ENCODE measurements around the gene ADIPOR2.
A peak's percentile ranks its signal among the peaks of the same experiment; 100 is the strongest.

The ADIPOR2 gene

GRCh38 chr12:1782215-1782614, 91.3 kb downstream of the ADIPOR2 start:
- Histone ChIP-seq H3K36me3 (ENCODE audit: control insufficient read depth in 1 of 2, insufficient read depth in 2 of 2, low read length in 2 of 2) (peaks cover 24 to 67% of the 10 kb centered on the region in 2 donors), H3K27me3 (ENCODE audit: control insufficient read depth in 1 of 2, insufficient read depth in 2 of 2, low read length in 2 of 2) (no peaks in the 10 kb centered on the region), H3K9me3 (ENCODE audit: control insufficient read depth in 1 of 2, low read length in 2 of 2) (no peaks in the 10 kb centered on the region), H3K4me3 (ENCODE audit: low read depth in 1 of 2, low read length in 2 of 2) (no peak overlapping the region), H3K27ac (ENCODE audit: low read depth, low read length) (no peak overlapping the region), H3K9ac (ENCODE audit: low read depth in 1 of 2, low read length in 2 of 2) (no peak overlapping the region), H3K4me1 (ENCODE audit: control insufficient read depth in 1 of 2, insufficient read depth in 2 of 2, low read length in 2 of 2) (no peaks in the 10 kb centered on the region)

DNA sequence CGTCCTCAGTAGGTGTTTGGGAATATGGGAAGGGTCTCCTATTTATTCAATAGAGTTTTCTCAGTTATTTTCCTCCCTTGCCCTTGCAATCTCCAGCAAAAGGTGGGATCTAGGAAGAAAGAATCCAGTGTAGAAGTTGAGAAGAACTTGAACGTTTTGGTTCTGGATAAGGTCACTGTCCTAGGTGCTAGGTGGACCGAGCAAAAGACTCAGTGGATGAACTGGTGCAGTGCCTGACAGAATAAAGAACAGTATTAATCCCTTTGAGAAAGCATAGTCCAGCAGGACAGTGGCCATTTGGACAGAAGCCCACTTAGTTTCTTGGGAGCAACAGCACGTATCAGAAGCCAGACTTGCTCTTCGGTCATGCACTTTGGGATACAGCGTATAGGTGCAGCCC, 96.8 kb downstream of the ADIPOR2 start:
- Histone ChIP-seq H3K4me3 (ENCODE audit: low read depth in 1 of 2, low read length in 2 of 2) (no peak overlapping the region), H3K36me3 (ENCODE audit: control insufficient read depth in 1 of 2, insufficient read depth in 2 of 2, low read length in 2 of 2) (peaks cover 19 to 46% of the 10 kb centered on the region in 2 donors), H3K9ac (ENCODE audit: low read depth in 1 of 2, low read length in 2 of 2) (no peak overlapping the region), H3K4me1 (ENCODE audit: control insufficient read depth in 1 of 2, insufficient read depth in 2 of 2, low read length in 2 of 2) (peaks cover 5 to 6% of the 10 kb centered on the region in 2 donors), H3K9me3 (ENCODE audit: control insufficient read depth in 1 of 2, low read length in 2 of 2) (no peaks in the 10 kb centered on the region), H3K27ac (ENCODE audit: low read depth, low read length) (no peak overlapping the region), H3K27me3 (ENCODE audit: control insufficient read depth in 1 of 2, insufficient read depth in 2 of 2, low read length in 2 of 2) (no peaks in the 10 kb centered on the region)

DNA sequence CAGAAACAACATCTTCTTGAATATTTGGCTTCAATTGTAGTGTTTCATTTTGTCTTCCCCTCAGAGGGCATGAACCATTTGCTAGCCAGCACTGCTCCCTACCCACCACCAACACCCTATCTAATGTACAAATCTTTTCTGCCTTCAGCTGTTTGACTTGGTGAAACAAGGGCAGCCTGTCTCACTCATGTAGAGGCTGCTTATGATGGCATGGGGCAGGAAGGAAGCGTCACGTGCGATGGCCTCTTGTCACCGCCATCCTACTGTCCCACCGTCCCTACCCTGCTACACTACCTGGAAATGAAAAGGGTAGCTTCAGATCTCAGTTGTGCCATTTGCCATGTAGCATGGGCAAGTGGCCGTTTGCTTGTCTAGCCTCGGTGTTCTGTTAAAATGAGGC, 99.6 kb downstream of the ADIPOR2 start:
- Histone ChIP-seq H3K4me1 (ENCODE audit: control insufficient read depth in 1 of 2, insufficient read depth in 2 of 2, low read length in 2 of 2) (peaks cover 5 to 6% of the 10 kb centered on the region in 2 donors), H3K27ac (ENCODE audit: low read depth, low read length) (no peak overlapping the region), H3K36me3 (ENCODE audit: control insufficient read depth in 1 of 2, insufficient read depth in 2 of 2, low read length in 2 of 2) (peaks cover 8 to 30% of the 10 kb centered on the region in 2 donors), H3K9me3 (ENCODE audit: control insufficient read depth in 1 of 2, low read length in 2 of 2) (no peaks in the 10 kb centered on the region), H3K9ac (ENCODE audit: low read depth in 1 of 2, low read length in 2 of 2) (no peak overlapping the region), H3K4me3 (ENCODE audit: low read depth in 1 of 2, low read length in 2 of 2) (no peak overlapping the region), H3K27me3 (ENCODE audit: control insufficient read depth in 1 of 2, insufficient read depth in 2 of 2, low read length in 2 of 2) (no peaks in the 10 kb centered on the region)

GRCh38 chr12:1791104-1791841, 100.4 kb downstream of the ADIPOR2 start:
- no peak overlapping the region for H3K27ac ChIP-seq (ENCODE audit: low read depth, low read length)
- no peaks in the 10 kb centered on the region for H3K9me3 ChIP-seq (ENCODE audit: control insufficient read depth in 1 of 2, low read length in 2 of 2)
- no peaks in the 10 kb centered on the region for H3K27me3 ChIP-seq (ENCODE audit: control insufficient read depth in 1 of 2, insufficient read depth in 2 of 2, low read length in 2 of 2)
- H3K36me3 ChIP-seq (ENCODE audit: control insufficient read depth in 1 of 2, insufficient read depth in 2 of 2, low read length in 2 of 2), result peaks cover 7 to 22% of the 10 kb centered on the region in 2 donors
- peak overlapping the region in 1 of 2 donors; percentile 10 for H3K9ac ChIP-seq (ENCODE audit: low read depth in 1 of 2, low read length in 2 of 2)
- peaks cover 9 to 11% of the 10 kb centered on the region in 2 donors for H3K4me1 ChIP-seq (ENCODE audit: control insufficient read depth in 1 of 2, insufficient read depth in 2 of 2, low read length in 2 of 2)
- no peak overlapping the region for H3K4me3 ChIP-seq (ENCODE audit: low read depth in 1 of 2, low read length in 2 of 2)

- H3K27me3 ChIP-seq (ENCODE audit: control insufficient read depth in 1 of 2, insufficient read depth in 2 of 2, low read length in 2 of 2), result no peaks in the 10 kb centered on the region
- peaks cover 4 to 11% of the 10 kb centered on the region in 2 donors for H3K36me3 ChIP-seq (ENCODE audit: control insufficient read depth in 1 of 2, insufficient read depth in 2 of 2, low read length in 2 of 2)
- H3K27ac ChIP-seq (ENCODE audit: low read depth, low read length), result no peak overlapping the region
- H3K4me1 ChIP-seq (ENCODE audit: control insufficient read depth in 1 of 2, insufficient read depth in 2 of 2, low read length in 2 of 2), result peaks cover 9 to 21% of the 10 kb centered on the region in 2 donors
- H3K9ac ChIP-seq (ENCODE audit: low read depth in 1 of 2, low read length in 2 of 2), result no peak overlapping the region
- no peaks in the 10 kb centered on the region for H3K9me3 ChIP-seq (ENCODE audit: control insufficient read depth in 1 of 2, low read length in 2 of 2)
- H3K4me3 ChIP-seq (ENCODE audit: low read depth in 1 of 2, low read length in 2 of 2), result no peak overlapping the region
Measured at GRCh38 chr12:1792406-1792805, 101.5 kb downstream of the ADIPOR2 start.

GRCh38 chr12:1793426-1794210, 102.7 kb downstream of the ADIPOR2 start:
- Histone ChIP-seq H3K9me3 (ENCODE audit: control insufficient read depth in 1 of 2, low read length in 2 of 2) (no peaks in the 10 kb centered on the region), H3K27me3 (ENCODE audit: control insufficient read depth in 1 of 2, insufficient read depth in 2 of 2, low read length in 2 of 2) (no peaks in the 10 kb centered on the region), H3K4me1 (ENCODE audit: control insufficient read depth in 1 of 2, insufficient read depth in 2 of 2, low read length in 2 of 2) (peaks cover 9 to 21% of the 10 kb centered on the region in 2 donors), H3K27ac (ENCODE audit: low read depth, low read length) (no peak overlapping the region), H3K4me3 (ENCODE audit: low read depth in 1 of 2, low read length in 2 of 2) (no peak overlapping the region), H3K36me3 (ENCODE audit: control insufficient read depth in 1 of 2, insufficient read depth in 2 of 2, low read length in 2 of 2) (peaks cover 3 to 4% of the 10 kb centered on the region in 2 donors), H3K9ac (ENCODE audit: low read depth in 1 of 2, low read length in 2 of 2) (no peak overlapping the region)

DNA sequence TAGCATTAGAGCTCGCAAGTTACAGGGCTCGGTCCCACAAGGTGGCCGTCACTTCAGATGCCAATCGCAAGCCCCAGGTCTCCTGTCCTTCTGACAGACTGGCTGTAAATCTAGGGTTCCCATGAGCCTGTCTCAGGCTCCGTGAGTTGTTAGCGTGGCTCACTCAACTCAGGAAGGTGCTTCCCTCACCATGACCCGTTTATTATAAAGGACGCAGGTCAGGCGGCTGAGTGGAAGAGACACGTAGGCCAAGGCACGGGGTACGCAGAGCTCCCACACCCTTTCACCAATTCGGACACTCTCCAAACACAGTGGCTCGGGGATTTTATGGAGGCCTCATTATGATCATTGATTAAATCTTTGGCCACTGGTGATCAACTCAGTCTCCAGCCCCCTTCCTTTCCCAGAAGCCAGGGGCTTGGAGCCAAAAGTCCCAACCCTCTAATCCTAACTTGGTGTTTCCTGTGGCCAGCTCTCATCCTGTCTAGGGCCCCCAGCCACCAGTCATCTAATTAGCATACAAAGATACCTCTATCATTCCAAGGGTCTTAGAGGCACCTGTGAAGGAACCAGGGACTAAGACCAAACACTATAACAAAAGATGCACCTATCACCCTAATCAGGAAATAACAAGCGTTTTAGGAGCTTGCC, 103.7 kb downstream of the ADIPOR2 start:
- Histone ChIP-seq H3K36me3 (ENCODE audit: control insufficient read depth in 1 of 2, insufficient read depth in 2 of 2, low read length in 2 of 2) (peaks cover 0 to 4% of the 10 kb centered on the region in 2 donors), H3K27ac (ENCODE audit: low read depth, low read length) (no peak overlapping the region), H3K4me3 (ENCODE audit: low read depth in 1 of 2, low read length in 2 of 2) (no peak overlapping the region), H3K9me3 (ENCODE audit: control insufficient read depth in 1 of 2, low read length in 2 of 2) (no peaks in the 10 kb centered on the region), H3K4me1 (ENCODE audit: control insufficient read depth in 1 of 2, insufficient read depth in 2 of 2, low read length in 2 of 2) (peaks cover 9 to 21% of the 10 kb centered on the region in 2 donors), H3K27me3 (ENCODE audit: control insufficient read depth in 1 of 2, insufficient read depth in 2 of 2, low read length in 2 of 2) (no peaks in the 10 kb centered on the region), H3K9ac (ENCODE audit: low read depth in 1 of 2, low read length in 2 of 2) (no peak overlapping the region)

- Histone ChIP-seq H3K27me3 (ENCODE audit: control insufficient read depth in 1 of 2, insufficient read depth in 2 of 2, low read length in 2 of 2) (no peaks in the 10 kb centered on the region), H3K27ac (ENCODE audit: low read depth, low read length) (no peak overlapping the region), H3K4me3 (ENCODE audit: low read depth in 1 of 2, low read length in 2 of 2) (peak overlapping the region in 1 of 2 donors; percentile 51), H3K4me1 (ENCODE audit: control insufficient read depth in 1 of 2, insufficient read depth in 2 of 2, low read length in 2 of 2) (peaks cover 9 to 21% of the 10 kb centered on the region in 2 donors), H3K36me3 (ENCODE audit: control insufficient read depth in 1 of 2, insufficient read depth in 2 of 2, low read length in 2 of 2) (peaks cover 0 to 4% of the 10 kb centered on the region in 2 donors), H3K9ac (ENCODE audit: low read depth in 1 of 2, low read length in 2 of 2) (peak overlapping the region; percentile 13 to 61), H3K9me3 (ENCODE audit: control insufficient read depth in 1 of 2, low read length in 2 of 2) (no peaks in the 10 kb centered on the region)
Measured at GRCh38 chr12:1795221-1795784, 104.4 kb downstream of the ADIPOR2 start.

DNA sequence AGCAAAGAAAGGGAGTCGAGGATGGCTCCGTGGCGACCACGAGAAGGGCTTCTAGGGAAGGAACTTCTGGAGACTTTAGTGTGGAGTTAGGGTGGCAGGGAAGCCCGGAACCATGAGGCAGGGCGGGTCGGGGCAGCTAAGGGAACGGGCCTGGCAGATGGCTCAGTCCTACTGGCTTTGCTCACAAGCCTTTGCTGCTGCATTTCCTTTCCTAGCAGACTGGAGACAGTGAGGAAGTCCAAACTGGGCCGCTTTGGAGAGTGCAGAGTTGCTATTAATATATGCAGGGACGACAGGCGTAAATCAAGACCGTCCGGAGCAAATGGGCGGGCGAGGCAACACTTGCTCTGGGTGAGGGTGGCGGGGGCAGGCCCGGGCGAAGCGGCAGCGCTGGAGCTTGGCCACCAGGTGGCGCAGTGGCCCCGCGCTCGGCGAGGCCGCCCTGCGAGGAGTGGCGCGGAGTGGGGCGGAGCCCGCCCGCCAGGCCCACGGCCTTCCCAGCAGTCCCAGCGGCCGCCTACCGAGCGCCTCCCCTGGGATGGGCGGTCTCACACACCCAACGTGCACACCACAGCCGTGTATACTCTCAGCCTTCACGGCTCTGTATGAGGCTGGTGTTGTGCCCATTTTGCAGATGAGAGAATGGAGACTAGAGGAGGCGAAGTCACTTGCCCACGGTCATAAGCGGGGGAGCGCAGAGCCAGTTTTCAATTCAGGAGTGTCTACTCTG, 105.1 kb downstream of the ADIPOR2 start:
- peaks cover 9 to 21% of the 10 kb centered on the region in 2 donors for H3K4me1 ChIP-seq (ENCODE audit: control insufficient read depth in 1 of 2, insufficient read depth in 2 of 2, low read length in 2 of 2)
- peak overlapping the region; percentile 73 for H3K27ac ChIP-seq (ENCODE audit: low read depth, low read length)
- H3K36me3 ChIP-seq (ENCODE audit: control insufficient read depth in 1 of 2, insufficient read depth in 2 of 2, low read length in 2 of 2), result no peaks in the 10 kb centered on the region

More for the DNA sequence above, 105.1 kb downstream of the ADIPOR2 start:
- Histone ChIP-seq H3K27me3 (ENCODE audit: control insufficient read depth in 1 of 2, insufficient read depth in 2 of 2, low read length in 2 of 2) (no peaks in the 10 kb centered on the region), H3K9ac (ENCODE audit: low read depth in 1 of 2, low read length in 2 of 2) (peak overlapping the region; percentile 88 to 92), H3K4me3 (ENCODE audit: low read depth in 1 of 2, low read length in 2 of 2) (peak overlapping the region; percentile 80 to 96), H3K9me3 (ENCODE audit: control insufficient read depth in 1 of 2, low read length in 2 of 2) (no peaks in the 10 kb centered on the region)

Measured in duodenal mucosa (tissue), 2 donors.